Caco-2 (cell line): ENCODE measurements around the gene MYOZ2. TPM values are rescaled to one million over a fixed set of nuclear protein-coding genes. Genes with fewer than 3 reads are reported as not detected.

Source experiments
- BruUV-seq: library from RNA; stranded (reverse); fragments of 400-500 nt; replicated peaks from 2 replicates; lab custom pipeline; 2021; lab: Mats Ljungman, UMichigan
- CTCF ChIA-PET: fragments of 300-600 bp; sonication (Branson Sonifier 250); formaldehyde crosslinking; loops from one replicate; lab custom pipeline; 2022; ENCODE audit warnings: antibody characterized with exemption; lab: Charles Lee
- POLR2A ChIA-PET: fragments of 300-600 bp; sonication (Branson Sonifier 250); formaldehyde crosslinking; loops from one replicate; lab custom pipeline; 2022; ENCODE audit warnings: antibody characterized with exemption; lab: Charles Lee
- DNase-seq, 2 experiments: peaks; one replicate each; pipeline versions ENCODE4 v3.0.0 to v3.0.0-alpha.2; 2020 to 2022
- H3K27me3 ChIP-seq: replicated peaks from 2 replicates; pipeline ENCODE4 v1.6.0; 2011; ENCODE audit warnings: low read length; ENCODE audit not compliant: control insufficient read depth, insufficient read depth
- H3K36me3 ChIP-seq: 2 replicates; pipeline ENCODE4 v1.5.1; 2011; ENCODE audit warnings: low read length; ENCODE audit not compliant: control insufficient read depth, insufficient read depth
- H3K4me1 ChIP-seq: fragments of 250-450 bp; sonication (Bioruptor Pico); 2 replicates; pipeline ENCODE4 v1.5.1; 2020; ENCODE audit warnings: mild to moderate bottlenecking
- H3K4me3 ChIP-seq: 2 replicates; pipeline ENCODE4 v1.5.1; 2011; ENCODE audit warnings: low read depth, mild to moderate bottlenecking, control low read depth, low read length
- H3K9me3 ChIP-seq: fragments of 250-450 bp; sonication (Bioruptor Pico); 2 replicates; pipeline ENCODE4 v1.5.1; 2020; ENCODE audit warnings: mild to moderate bottlenecking, moderate library complexity
- H3K27ac Mint-ChIP-seq: one replicate; pipeline ENCODE4 v1.8.0; 2022; ENCODE audit warnings: mixed read lengths; ENCODE audit not compliant: unreplicated experiment
- H3K27me3 Mint-ChIP-seq: one replicate; pipeline ENCODE4 v1.8.0; 2022; ENCODE audit warnings: mixed read lengths; ENCODE audit not compliant: insufficient read depth, unreplicated experiment
- H3K36me3 Mint-ChIP-seq: one replicate; pipeline ENCODE4 v1.8.0; 2022; ENCODE audit warnings: mild to moderate bottlenecking, mixed read lengths; ENCODE audit not compliant: insufficient read depth, unreplicated experiment
- H3K4me1 Mint-ChIP-seq: one replicate; pipeline ENCODE4 v1.8.0; 2022; ENCODE audit warnings: low read depth, mixed read lengths; ENCODE audit not compliant: unreplicated experiment
- H3K4me3 Mint-ChIP-seq: one replicate; pipeline ENCODE4 v1.8.0; 2022; ENCODE audit warnings: mild to moderate bottlenecking, moderate library complexity, mixed read lengths; ENCODE audit not compliant: unreplicated experiment
- H3K9me3 Mint-ChIP-seq: one replicate; pipeline ENCODE4 v1.8.0; 2022; ENCODE audit warnings: mixed read lengths; ENCODE audit not compliant: unreplicated experiment
- CTCF ChIP-seq, 2 experiments: fragments of 200-600 bp in 1 of 2; IDR thresholded peaks; 1 replicate in 1 of 2; 2 replicates in 1 of 2; pipeline versions ENCODE4 v1.5.1 to v1.8.0; 2011 to 2022; ENCODE audit warnings: antibody characterized with exemption in 1 of 2, control low read depth in 1 of 2, inconsistent platforms in 1 of 2, low read depth in 1 of 2, low read length in 1 of 2, mild to moderate bottlenecking in 1 of 2, moderate library complexity in 1 of 2; ENCODE audit not compliant: insufficient read depth in 1 of 2, severe bottlenecking in 1 of 2, unreplicated experiment in 1 of 2
- intact Hi-C: fragments of 100-400 bp; cut with micrococcal nuclease; formaldehyde crosslinking; loops from one replicate; pipeline ENCODE4 v1.10.0; 2022; ENCODE audit not compliant: unreplicated experiment
- total RNA-seq: library from RNA; stranded (reverse); gene quantifications from 2 replicates; pipeline ENCODE4 v1.2.3, GENCODE V29; 2022

The MYOZ2 gene
- total RNA-seq, 1 experiment from 2014 or later: 0.18 TPM

- Mint-ChIP-seq H3K9me3 (peaks cover 18% of the 10 kb centered on the region), H3K4me3 (no peak overlapping the region), H3K27me3 (no peaks in the 10 kb centered on the region), H3K4me1 (peaks cover 11% of the 10 kb centered on the region), H3K36me3 (no peaks in the 10 kb centered on the region), H3K27ac (no peak overlapping the region)
- 0 out of 2 replicates have a peak, but pooled peaks cover 3% of the 10 kb centered on the region for H3K4me1 ChIP-seq
- CTCF ChIA-PET: no interaction called here
- H3K4me3 ChIP-seq: no peak overlapping the region
- H3K27me3 ChIP-seq: no peaks in the 10 kb centered on the region
- intact Hi-C loops: no loop called here
- no peak for DNase-seq
- H3K9me3 ChIP-seq: no peaks in the 10 kb centered on the region
- no TSS peak for BruUV-seq
- no peaks in the 10 kb centered on the region for H3K36me3 ChIP-seq
- POLR2A ChIA-PET: no interaction called here
- TF ChIP-seq CTCF (IDR thresholded peaks at IDR 0.05; ENCODE audit: insufficient read depth in 1 of 2, low read depth in 1 of 2, low read length in 1 of 2, severe bottlenecking in 1 of 2, unreplicated experiment in 1 of 2): no peak
Measured at GRCh38 chr4:119152741-119153140, 17.1 kb downstream of the MYOZ2 start.

- POLR2A ChIA-PET: no interaction called here
- BruUV-seq: no TSS peak
- DNase-seq: no peak
- H3K9me3 Mint-ChIP-seq: no peaks in the 10 kb centered on the region
- Histone ChIP-seq H3K4me3 (no peak overlapping the region), H3K27me3 (no peaks in the 10 kb centered on the region), H3K36me3 (no peaks in the 10 kb centered on the region), H3K9me3 (no peaks in the 10 kb centered on the region), H3K4me1 (0 out of 2 replicates have a peak, but pooled peaks cover under 1% of the 10 kb centered on the region)
- intact Hi-C loops: no loop called here
- peaks cover 20% of the 10 kb centered on the region for H3K4me1 Mint-ChIP-seq
- H3K27me3 Mint-ChIP-seq: no peaks in the 10 kb centered on the region
- no peaks in the 10 kb centered on the region for H3K36me3 Mint-ChIP-seq
- H3K4me3 Mint-ChIP-seq: no peak overlapping the region
- peak overlapping the region; percentile 17 for H3K27ac Mint-ChIP-seq
- no peak for TF ChIP-seq CTCF (IDR thresholded peaks at IDR 0.05; ENCODE audit: insufficient read depth in 1 of 2, low read depth in 1 of 2, low read length in 1 of 2, severe bottlenecking in 1 of 2, unreplicated experiment in 1 of 2)
- CTCF ChIA-PET: no interaction called here
Measured at GRCh38 chr4:119162174-119162573, 26.5 kb downstream of the MYOZ2 start.

- no TSS peak for BruUV-seq
- POLR2A ChIA-PET: no interaction called here
- H3K9me3 ChIP-seq: no peaks in the 10 kb centered on the region
- Mint-ChIP-seq H3K36me3 (no peaks in the 10 kb centered on the region), H3K27me3 (no peaks in the 10 kb centered on the region), H3K27ac (no peak overlapping the region), H3K9me3 (no peaks in the 10 kb centered on the region), H3K4me3 (no peak overlapping the region), H3K4me1 (peaks cover 20% of the 10 kb centered on the region)
- no peaks in the 10 kb centered on the region for H3K27me3 ChIP-seq
- intact Hi-C loops: no loop called here
- H3K4me3 ChIP-seq: no peak overlapping the region
- TF ChIP-seq CTCF (IDR thresholded peaks at IDR 0.05; ENCODE audit: insufficient read depth in 1 of 2, low read depth in 1 of 2, low read length in 1 of 2, severe bottlenecking in 1 of 2, unreplicated experiment in 1 of 2): no peak
- H3K4me1 ChIP-seq: no peaks in the 10 kb centered on the region
- DNase-seq: no peak
- no peaks in the 10 kb centered on the region for H3K36me3 ChIP-seq
- CTCF ChIA-PET: no interaction called here
Measured at GRCh38 chr4:119165767-119166166, 30.1 kb downstream of the MYOZ2 start.
